GM18858 (cell line): ENCODE data around the gene CADM4.
A peak's percentile ranks its signal among the peaks of the same experiment; 100 is the strongest.
"Not testable (repeated sequence)": the region's sequence is repeated elsewhere in the genome, so short reads cannot be mapped to it uniquely, and the experiment has no call there.

Experiments used
- ATAC-seq: cut with Tn5 transposase; IDR thresholded peaks from one replicate; pipeline ENCODE4 v1.9.1; 2021; ENCODE audit not compliant: unreplicated experiment

Gene CADM4

GRCh38 chr19:43589678-43590077, 50.0 kb downstream of the CADM4 start:
- no peak for ATAC-seq

DNA sequence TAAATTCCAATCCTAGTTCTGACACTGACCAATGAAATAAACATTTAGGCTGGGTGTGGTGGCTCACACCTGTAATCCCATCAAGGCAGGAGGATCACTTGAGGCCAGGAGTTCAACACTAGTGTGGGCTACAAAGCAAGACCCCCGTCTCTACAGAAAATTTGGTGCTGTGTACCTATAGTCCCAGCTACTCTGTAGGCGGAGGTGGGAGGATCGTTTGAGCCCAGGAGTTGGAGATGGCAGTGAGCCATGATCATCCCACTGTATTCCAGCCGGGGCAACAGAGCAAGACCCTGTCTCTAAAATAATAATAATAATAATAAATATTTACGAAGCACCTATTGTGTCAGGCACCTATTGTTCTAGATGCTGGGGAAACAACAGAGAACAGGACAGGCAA, 50.4 kb downstream of the CADM4 start:
- no peak for ATAC-seq

- ATAC-seq = not testable (repeated sequence)
These were observed 52.6 kb downstream of the CADM4 start for GRCh38 chr19:43587029-43587428.

DNA sequence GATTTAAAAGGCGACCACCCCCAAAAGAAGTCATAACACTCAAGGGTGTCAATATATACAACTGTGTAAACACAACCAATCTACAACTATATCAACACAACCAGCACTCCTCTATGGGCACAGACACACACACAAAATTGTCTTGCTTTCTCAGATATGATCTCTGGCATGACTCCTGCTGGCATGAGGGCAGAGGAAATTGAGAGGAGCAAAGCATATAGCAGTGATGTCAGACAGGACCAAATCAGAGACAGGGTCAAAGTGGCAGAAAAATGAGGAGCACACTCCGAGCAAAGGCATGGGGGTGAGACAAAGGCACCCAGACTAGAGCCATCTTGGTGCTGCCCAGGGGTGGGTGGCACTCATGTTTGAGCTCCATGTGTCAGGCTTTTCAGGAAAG, 53.3 kb downstream of the CADM4 start:
- no peak for ATAC-seq

- no peak for ATAC-seq
These were observed 55.2 kb downstream of the CADM4 start for GRCh38 chr19:43584484-43584883.

GRCh38 chr19:43582495-43582894, 57.2 kb downstream of the CADM4 start:
- no peak for ATAC-seq

GRCh38 chr19:43581467-43581866, 58.2 kb downstream of the CADM4 start:
- ATAC-seq = no peak

DNA sequence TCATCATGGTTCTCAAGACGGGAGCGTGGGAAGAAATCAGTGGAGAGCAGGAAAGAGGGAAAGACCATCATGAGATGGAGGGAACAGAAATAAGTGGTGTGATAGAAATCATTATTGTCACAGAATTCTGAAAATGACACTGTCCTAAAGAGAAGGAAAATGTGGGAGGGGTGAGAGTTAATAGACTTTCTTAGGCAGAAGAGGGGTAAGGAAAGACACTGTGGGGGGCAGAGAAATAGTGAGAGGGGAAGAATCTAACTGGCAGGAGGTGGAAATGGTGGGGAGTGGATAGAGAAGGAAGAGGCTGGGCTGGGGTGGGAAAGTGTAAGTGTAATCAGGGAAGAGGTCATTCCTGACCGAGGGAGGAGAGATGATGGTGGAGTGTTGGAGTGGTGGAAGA, 60.9 kb downstream of the CADM4 start:
- no peak for ATAC-seq

- no peak for ATAC-seq
These were observed 63.4 kb downstream of the CADM4 start for GRCh38 chr19:43575955-43576878.

DNA sequence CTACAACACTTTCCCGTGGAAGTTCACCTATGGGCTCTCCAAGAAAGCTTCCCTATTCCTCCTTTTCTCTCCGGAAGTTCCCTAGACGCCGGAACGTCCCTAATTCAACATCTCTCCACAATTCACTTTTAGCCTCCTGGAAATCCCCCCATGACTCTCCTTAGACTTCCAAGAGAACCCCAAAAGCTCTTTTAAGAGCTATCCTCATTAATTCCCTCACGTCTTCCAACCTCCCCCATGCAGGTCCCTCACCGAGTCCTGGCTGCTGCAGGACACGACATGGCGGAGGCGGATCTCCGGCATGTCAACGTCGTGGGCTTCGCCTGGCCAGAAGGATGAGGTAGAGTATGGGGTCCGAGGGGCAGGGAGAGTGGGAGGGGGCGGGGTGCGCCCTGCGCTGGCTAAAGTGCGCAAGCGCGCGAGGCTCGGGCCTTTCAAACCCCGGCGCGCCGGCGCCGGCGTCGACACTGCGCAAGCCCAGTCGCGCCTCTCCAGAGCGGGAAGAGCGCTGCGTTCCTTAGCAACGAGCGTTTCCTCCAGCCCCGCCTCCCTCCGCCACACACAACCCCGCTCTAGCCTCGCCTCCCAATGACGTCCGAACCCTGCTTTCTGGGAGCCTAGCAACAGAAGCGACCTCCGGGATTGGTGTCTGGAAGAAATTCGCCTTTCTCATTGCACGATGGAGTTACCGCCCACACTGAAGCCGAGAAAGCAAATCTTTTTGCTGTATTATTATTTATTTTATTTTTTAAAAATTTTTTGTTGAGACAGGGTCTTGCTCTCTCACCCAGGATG, 64.3 kb downstream of the CADM4 start, which contains the start of the genes PINLYP and XRCC1:
PINLYP (plus strand) TSS at position 646 of the 795 bp plus-strand sequence. CDS start 1,391 bp downstream, outside the sequence.
XRCC1 (minus strand) TSS at position 372 of the 795 bp plus-strand sequence; CDS start at position 303, 69 bp downstream.
- peak; percentile 82 for ATAC-seq

DNA sequence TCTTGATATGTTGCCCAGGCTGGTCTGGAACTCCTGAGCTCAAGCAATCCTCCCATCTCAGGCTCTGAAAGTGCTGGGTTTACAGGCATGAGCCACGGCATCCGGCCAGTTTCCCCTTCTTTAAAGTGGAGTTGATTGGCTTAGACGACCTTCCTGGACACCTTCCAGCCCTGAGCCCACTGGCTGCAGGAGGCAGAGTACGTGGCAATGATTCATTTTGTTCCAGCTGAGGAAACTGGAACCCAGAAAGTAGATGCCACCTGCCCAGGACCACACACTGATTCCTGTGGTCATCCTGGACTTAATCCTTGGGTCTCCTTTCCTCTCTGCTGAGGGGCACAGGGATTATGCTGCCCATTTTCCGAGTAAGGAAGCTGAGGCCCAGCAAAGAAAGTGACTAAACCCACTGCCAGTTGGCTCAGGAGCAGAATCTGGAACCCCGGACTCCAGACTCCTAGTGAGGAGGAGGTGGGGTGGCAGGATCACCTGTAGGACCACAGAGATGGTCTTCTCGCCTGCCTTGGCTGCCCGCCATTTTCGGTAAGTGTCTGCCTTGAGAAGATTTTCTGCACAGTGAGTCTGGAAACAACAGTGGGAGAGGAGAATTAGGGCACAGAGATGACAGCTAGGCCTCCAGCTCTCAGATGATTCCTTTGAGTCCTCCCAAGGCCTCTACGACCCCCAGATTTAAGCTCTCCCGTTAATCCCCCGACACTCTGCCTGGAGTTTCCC, 65.1 kb downstream of the CADM4 start:
- no peak for ATAC-seq
